HG02588 (cell line): Measurements from ENCODE around the gene SLTM.
"Not testable (repeated sequence)": the region's sequence is repeated elsewhere in the genome, so short reads cannot be mapped to it uniquely, and the experiment has no call there.

Experiments used
- ATAC-seq: cut with Tn5 transposase; IDR thresholded peaks from one replicate; pipeline ENCODE4 v1.9.1; 2021; ENCODE audit warnings: mild to moderate bottlenecking, moderate library complexity; ENCODE audit not compliant: unreplicated experiment

The SLTM gene

DNA sequence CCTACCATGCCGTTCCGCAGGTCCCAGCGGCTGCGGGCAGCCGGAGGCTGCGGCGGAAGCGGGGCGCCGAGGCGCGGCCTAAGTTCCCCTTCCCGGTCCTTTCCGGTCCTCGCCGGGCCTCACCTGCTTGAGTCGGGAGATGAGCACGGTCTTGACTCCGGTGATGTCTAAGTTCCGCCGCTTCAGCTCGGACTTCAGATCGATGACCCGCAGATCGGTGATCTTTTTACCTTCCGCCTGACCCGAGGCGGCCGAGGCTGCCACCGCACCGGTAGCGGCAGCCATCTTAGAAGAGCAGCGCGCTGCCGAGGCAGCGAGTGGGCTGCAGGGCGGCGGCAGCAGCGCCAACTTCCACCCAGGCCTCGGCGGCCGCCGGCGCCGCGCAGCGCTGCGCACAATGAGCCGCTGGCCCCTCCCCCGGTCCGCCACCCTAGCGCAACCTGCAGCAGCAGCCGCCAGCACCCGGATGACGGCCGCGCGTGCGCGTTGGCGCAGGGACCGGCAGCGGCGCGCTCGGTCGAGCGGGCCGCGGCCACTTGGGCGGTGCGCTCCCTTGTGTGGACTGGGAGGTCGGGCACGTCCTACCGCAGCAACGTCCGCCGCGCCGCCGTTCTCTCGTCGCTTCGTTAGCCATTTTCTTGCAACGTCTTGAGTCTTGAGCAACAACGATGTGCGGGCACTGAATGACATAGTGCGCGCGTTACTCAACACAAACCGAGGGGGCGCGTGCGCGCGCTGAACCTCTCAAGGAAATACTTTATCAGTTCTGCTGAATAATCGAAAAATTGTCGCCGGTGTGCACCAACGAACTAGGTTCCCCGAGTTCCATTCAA lies at the start of gene SLTM:
TSS of gene SLTM (minus strand) at position 399 of the 833 bp plus-strand sequence. CDS start at position 285, 114 bp downstream.
- peak; percentile 87 for ATAC-seq

- no peak for ATAC-seq
Observed at GRCh38 chr15:58983261-58983660, 49.8 kb upstream of the SLTM start.

DNA sequence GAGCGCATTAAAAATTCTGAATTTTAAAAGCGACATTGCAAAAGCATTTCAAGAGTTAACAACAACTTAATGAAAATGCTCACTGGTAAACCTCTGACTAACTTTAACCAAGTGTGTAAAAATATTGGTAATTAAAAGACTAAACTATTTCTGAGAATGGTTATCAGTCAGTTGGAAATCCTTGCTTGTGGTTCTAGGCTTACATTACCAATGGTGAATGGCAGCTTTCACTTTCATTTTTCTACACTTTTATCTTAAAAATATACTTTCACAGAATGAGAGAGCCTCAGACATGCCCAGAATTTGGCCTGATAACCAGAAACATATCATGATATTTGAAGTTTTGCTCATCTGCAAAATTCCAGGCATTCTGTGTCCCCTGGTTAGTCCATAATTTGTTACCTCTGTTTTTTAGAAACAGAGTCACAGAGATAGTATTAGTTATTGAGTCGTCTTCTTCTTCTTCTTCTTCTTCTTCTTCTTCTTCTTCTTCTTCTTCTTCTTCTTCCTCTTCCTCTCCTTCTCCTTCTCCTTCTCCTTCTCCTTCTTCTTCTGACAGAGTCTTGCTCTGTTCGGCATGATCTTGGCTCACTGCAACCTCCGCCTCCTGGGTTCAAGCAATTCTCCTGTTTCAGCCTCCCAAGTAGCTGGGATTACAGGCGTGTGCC lies 48.5 kb upstream of the SLTM start:
- no peak for ATAC-seq

DNA sequence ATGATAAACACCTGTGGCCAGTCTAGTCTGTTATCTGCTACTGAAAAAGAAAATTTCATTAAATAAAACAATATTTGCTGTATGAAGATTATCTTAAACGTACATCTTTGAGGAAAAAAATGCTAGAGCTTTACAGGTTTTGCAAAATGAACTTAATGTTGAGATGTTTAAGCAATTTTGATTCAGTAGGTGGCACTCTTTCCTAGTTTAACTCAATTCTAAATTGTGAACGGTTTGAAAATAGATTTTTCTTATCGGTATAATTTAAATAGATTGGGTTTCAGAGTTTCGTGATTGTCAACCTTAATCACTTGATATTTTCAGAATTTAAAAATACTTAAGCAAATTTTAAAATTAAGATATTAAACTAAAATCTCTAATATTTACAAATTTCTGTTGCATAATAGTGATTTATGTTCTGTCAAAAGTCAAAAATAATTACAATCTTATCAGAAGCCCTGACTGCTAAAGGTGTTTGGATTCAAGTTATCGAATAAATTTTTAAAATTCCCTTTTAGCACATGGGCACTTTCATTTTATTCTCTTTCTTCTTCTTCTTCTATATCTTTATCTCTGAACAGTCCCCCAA lies 47.0 kb upstream of the SLTM start:
- no peak for ATAC-seq

- ATAC-seq: no peak
Observed at GRCh38 chr15:58977887-58978286, 44.4 kb upstream of the SLTM start.

DNA sequence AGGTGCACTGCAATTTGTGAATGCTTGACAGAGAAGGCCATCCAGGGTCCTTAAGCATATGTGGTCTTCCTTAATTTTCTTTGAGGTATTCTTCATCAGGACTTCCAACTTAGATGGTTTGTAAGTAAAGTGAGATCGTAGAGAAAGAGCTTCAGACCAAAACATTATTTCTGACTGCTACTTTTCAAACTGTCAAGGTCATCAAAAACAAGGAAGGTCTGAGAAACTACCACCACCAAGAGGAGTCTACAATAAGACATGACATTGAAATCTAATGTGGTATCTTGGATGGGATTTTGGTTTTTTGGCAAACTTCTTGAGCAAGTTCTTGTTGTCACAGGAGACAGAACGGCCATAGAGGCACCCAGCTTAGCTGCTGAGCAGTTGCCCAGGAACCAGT lies 34.0 kb upstream of the SLTM start:
- ATAC-seq: no peak

GRCh38 chr15:58966698-58967097 lies 33.2 kb upstream of the SLTM start:
- no peak for ATAC-seq

GRCh38 chr15:58962662-58963565 lies 29.4 kb upstream of the SLTM start:
- ATAC-seq: no peak

GRCh38 chr15:58962136-58962535 lies 28.7 kb upstream of the SLTM start:
- ATAC-seq: no peak

- ATAC-seq: no peak
Observed at GRCh38 chr15:58958811-58959210, 25.3 kb upstream of the SLTM start.

DNA sequence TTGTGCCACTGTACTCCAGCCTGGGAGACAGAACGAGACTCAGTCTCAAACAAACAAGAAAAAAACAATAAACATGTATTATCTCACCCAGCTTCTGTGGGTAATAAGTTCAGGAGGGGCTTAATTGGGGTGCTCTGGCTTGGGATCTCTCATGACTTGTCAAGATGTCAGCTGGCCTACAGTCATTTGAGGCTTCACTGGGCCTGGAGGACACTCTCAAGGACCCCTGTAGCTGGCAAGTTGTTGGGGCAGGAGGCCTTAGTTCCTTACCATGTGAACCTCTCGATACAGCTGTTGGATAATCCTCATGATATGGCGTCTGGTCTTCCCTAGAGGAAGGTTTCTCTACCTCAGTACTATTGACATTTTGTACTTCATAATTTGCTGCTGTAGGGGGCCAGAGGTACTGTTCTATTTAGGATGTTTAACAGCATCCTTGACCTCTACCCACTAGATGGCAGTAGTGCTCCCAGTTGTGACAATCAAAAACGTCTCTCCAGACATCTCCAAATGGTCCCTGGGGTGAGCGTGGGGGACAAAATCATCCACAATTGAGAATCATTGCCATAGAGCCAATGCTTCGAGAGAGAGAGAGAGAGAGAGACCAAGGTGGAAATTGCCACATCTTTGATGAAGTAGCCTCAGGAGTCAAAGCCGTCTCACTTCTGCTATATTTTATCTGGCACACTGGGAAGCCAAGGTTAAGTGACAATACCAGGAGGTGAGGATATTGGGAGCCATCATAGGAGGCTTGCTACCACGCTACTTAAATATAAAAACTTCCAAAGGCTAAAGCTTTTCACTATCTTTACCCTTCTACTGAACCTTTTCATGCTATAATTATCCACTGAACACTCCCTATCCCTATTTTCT lies 23.9 kb upstream of the SLTM start:
- ATAC-seq: no peak

DNA sequence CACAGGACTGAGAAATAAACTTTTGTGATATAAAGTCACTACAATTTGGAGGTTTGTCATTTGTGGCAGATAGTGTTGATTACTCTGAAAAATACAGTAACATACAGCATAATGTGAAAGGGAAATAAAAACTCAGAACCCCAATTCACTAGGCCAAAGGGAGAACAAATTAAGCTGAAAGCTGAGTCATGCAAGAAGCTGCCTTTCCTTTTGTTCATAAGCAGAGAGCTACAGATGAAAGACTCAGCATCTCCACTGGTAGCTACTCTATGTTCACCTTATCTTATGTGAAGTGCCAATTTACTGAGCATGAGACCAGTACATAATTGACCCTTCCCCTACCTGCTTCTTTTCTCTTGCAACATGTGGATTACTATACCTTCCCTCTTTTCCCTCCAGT lies 19.3 kb upstream of the SLTM start:
- no peak for ATAC-seq

GRCh38 chr15:58951388-58952007 lies 18.0 kb upstream of the SLTM start:
- no peak for ATAC-seq

- ATAC-seq: no peak
Observed at GRCh38 chr15:58947179-58947578, 13.7 kb upstream of the SLTM start.

DNA sequence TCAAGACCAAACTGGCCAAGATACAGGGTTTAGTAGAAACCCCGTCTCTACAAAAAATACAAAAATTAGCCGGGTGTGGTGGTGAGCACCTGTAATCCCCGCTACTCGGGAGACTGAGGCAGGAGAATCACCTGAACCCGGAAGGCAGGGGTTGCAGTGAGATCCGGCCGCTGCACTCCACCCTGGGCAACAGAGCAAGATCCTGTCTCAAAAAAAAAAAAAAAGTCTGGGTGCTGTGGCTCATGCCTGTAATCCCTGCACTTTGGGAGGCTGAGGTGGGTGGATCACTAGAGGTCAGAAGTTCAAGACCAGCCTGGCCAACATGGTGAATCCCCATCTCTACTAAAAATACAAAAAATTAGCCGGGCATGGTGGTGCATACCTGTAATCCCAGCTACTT lies 1.5 kb upstream of the SLTM start:
- not testable (repeated sequence) for ATAC-seq

DNA sequence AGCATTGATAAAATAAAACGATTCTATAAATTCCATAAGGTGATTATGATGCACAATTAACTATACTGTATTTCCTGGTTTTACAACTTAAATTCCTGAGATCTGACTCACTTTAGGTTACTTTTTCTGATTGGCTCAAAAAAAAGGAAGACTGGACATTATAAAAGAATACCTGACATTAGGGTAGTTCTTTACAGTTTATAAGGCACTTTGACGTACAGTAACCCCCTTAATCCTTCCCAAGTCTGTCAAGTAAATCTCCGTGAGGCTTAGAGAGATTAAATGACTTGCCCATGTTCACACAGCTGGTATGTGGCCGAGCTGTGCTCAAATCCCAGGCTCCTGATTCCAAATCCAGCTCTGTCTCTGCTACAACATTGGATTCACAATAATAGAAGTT lies 1.0 kb upstream of the SLTM start:
- ATAC-seq: no peak

DNA sequence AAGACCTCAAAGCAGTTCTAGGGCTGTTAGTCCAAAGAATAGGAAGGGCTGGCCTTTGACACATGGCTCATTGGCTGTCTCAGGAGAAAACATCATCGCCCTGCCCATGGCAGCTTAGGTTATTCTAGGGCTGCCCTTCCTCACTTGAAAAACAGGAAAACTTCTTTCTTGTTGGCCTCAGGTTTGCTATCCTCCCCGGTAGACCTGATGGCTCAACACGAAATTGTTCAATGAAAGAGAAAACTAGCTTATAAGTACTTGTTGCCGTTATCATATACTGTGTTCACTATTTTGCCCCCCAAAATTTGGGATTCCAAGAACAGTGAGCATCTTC lies 602 bp upstream of the SLTM start:
- no peak for ATAC-seq

DNA sequence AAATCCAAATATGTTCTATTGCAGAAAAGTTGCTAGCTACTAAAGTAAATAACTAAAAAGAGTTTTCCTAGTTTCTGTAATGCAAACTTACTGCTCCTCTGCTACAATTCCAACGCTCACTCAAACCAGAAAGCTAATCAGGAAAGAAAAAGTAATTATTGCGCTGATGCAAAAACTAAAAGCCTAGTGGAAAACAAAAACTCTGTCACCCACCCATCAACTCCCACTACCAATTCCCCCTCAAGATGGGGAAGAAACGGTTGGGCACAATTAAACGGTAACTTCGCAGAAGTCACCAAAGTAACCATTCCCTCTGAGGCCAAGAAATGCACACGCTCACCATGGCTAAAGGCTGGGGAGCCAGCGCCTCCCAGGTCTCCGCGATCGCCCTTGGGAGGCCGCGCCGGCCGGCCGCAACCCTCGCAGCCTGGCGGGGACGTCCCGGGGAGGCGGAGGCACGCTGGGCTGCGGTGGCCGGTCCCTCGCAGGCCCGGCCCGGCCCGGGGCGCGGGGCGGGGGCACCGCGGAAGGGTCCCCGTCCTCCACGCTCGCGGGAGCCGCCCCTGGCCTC lies 684 bp downstream of the SLTM start:
- peak; percentile 39 for ATAC-seq

GRCh38 chr15:58931987-58932588 lies 1.4 kb downstream of the SLTM start:
- no peak for ATAC-seq
